Activated CD4-positive, alpha-beta T cell treated with anti-CD3 and anti-CD28 coated beads for 36 hours (primary cell): ENCODE data around the gene ACTG2. TPM values are rescaled to one million over a fixed set of nuclear protein-coding genes. Genes with fewer than 3 reads are reported as not detected.
"Not testable (repeated sequence)": the region's sequence is repeated elsewhere in the genome, so short reads cannot be mapped to it uniquely, and the experiment has no call there.

Experiments
- ATAC-seq: fragments of 200-7000 bp; cut with Tn5 transposase; one replicate; pipeline ENCODE4 v1.10.0; 2021; ENCODE audit warnings: mild to moderate bottlenecking, moderate library complexity
- CTCF ChIA-PET: fragments of 350-600 bp; sonication (Branson Sonifier 250); formaldehyde crosslinking; loops from one replicate; lab custom pipeline; 2021; ENCODE audit warnings: antibody characterized with exemption; lab: Charles Lee
- POLR2A ChIA-PET: fragments of 350-600 bp; sonication (Branson Sonifier 250); formaldehyde crosslinking; loops from one replicate; lab custom pipeline; 2021; ENCODE audit warnings: antibody characterized with exemption, inconsistent platforms; lab: Charles Lee
- DNase-seq: peaks from one replicate; pipeline ENCODE4 v3.0.0-alpha.2; 2020
- H3K27ac Mint-ChIP-seq: one replicate; pipeline ENCODE4 v1.8.0; 2021; ENCODE audit warnings: mixed read lengths
- H3K27me3 Mint-ChIP-seq: one replicate; pipeline ENCODE4 v1.8.0; 2021; ENCODE audit warnings: mixed read lengths
- H3K36me3 Mint-ChIP-seq: one replicate; pipeline ENCODE4 v1.8.0; 2021; ENCODE audit warnings: low read depth, mixed read lengths
- H3K4me1 Mint-ChIP-seq: one replicate; pipeline ENCODE4 v1.8.0; 2021; ENCODE audit warnings: mixed read lengths
- H3K4me3 Mint-ChIP-seq: one replicate; pipeline ENCODE4 v1.8.0; 2021; ENCODE audit warnings: mild to moderate bottlenecking, moderate library complexity, mixed read lengths
- H3K9me3 Mint-ChIP-seq: one replicate; pipeline ENCODE4 v1.8.0; 2021; ENCODE audit warnings: low read depth, mixed read lengths
- intact Hi-C, 2 experiments: fragments of 100-400 bp; cut with DNase I in 1 of 2; cut with micrococcal nuclease in 1 of 2; formaldehyde crosslinking; loops; one replicate each; pipeline versions ENCODE4 v1.14.2 to v1.15.1; 2022 to 2024; cut with DNase I, micrococcal nuclease
- total RNA-seq, 2 experiments: library from RNA; stranded (reverse); gene quantifications; one replicate each; pipeline ENCODE4 v1.2.3, GENCODE V29; 2021

Gene ACTG2
- total RNA-seq, 2 experiments from 2014 or later: 0.14 TPM; not detected in 1

- DNase-seq: no peak
- intact Hi-C loops: no loop called here
- H3K4me3 Mint-ChIP-seq: no peak overlapping the region
- no peak for ATAC-seq
- no peaks in the 10 kb centered on the region for H3K27me3 Mint-ChIP-seq
- no peaks in the 10 kb centered on the region for H3K9me3 Mint-ChIP-seq
- ChIA-PET POLR2A (interaction anchor here (0.7 kb wide), 1 partner anchor 65 kb away, joined by 3 read pairs; no protein-coding TSS in a partner anchor), CTCF (interaction anchor here (0.9 to 1.2 kb wide), 3 partner anchors 12 to 212 kb away, joined by 3 to 6 read pairs (median 4); no protein-coding TSS in a partner anchor)
- H3K27ac Mint-ChIP-seq: no peak overlapping the region
- peaks cover 59% of the 10 kb centered on the region for H3K36me3 Mint-ChIP-seq
- peaks cover 82% of the 10 kb centered on the region for H3K4me1 Mint-ChIP-seq
Measured at GRCh38 chr2:73937103-73937885, 44.5 kb downstream of the ACTG2 start.

GRCh38 chr2:73937899-73938298, 45.1 kb downstream of the ACTG2 start:
- DNase-seq (no peak), ATAC-seq (no peak)
- no peaks in the 10 kb centered on the region for H3K9me3 Mint-ChIP-seq
- H3K36me3 Mint-ChIP-seq: peaks cover 61% of the 10 kb centered on the region
- intact Hi-C loops: loop anchor here in 1 of 2 experiments (2.0 kb wide), 1 partner anchor 49 kb away; no protein-coding TSS in a partner anchor
- CTCF ChIA-PET: interaction anchor here (1.2 to 1.3 kb wide), 2 partner anchors 12 to 92 kb away, joined by 4 to 6 read pairs; no protein-coding TSS in a partner anchor
- POLR2A ChIA-PET: interaction anchor here (0.7 kb wide), 1 partner anchor 65 kb away, joined by 3 read pairs; no protein-coding TSS in a partner anchor
- no peaks in the 10 kb centered on the region for H3K27me3 Mint-ChIP-seq
- H3K4me1 Mint-ChIP-seq: peaks cover 82% of the 10 kb centered on the region
- no peak overlapping the region for H3K4me3 Mint-ChIP-seq
- H3K27ac Mint-ChIP-seq: no peak overlapping the region

GRCh38 chr2:73938718-73939352, 46.0 kb downstream of the ACTG2 start:
- ATAC-seq (peak; percentile 89), DNase-seq (peak; percentile 43)
- CTCF ChIA-PET: interaction anchor here (0.6 to 1.8 kb wide), 17 partner anchors 9 to 253 kb away, joined by 3 to 10 read pairs (median 3); partner anchors contain the start of genes DGUOK and MOB1A
- intact Hi-C loops: loop anchor here (1.0 to 2.0 kb wide), 4 partner anchors 24 to 80 kb away; no protein-coding TSS in a partner anchor
- no peaks in the 10 kb centered on the region for H3K9me3 Mint-ChIP-seq
- H3K27me3 Mint-ChIP-seq: no peaks in the 10 kb centered on the region
- H3K36me3 Mint-ChIP-seq: peaks cover 57% of the 10 kb centered on the region
- H3K4me1 Mint-ChIP-seq: peaks cover 79% of the 10 kb centered on the region
- POLR2A ChIA-PET: interaction anchor here (0.6 to 1.0 kb wide), 5 partner anchors 12 to 129 kb away, joined by 3 to 5 read pairs (median 3); no protein-coding TSS in a partner anchor
- no peak overlapping the region for H3K4me3 Mint-ChIP-seq
- H3K27ac Mint-ChIP-seq: peak overlapping the region; percentile 84

GRCh38 chr2:73939419-73939818, 46.6 kb downstream of the ACTG2 start:
- peaks cover 59% of the 10 kb centered on the region for H3K36me3 Mint-ChIP-seq
- peak overlapping the region; percentile 71 for H3K27ac Mint-ChIP-seq
- no peaks in the 10 kb centered on the region for H3K9me3 Mint-ChIP-seq
- peak; percentile 78 for ATAC-seq
- no peak overlapping the region for H3K4me3 Mint-ChIP-seq
- CTCF ChIA-PET: interaction anchor here (0.7 to 1.8 kb wide), 15 partner anchors 9 to 239 kb away, joined by 3 to 10 read pairs (median 3); partner anchors contain the start of genes DGUOK and MOB1A
- peaks cover 82% of the 10 kb centered on the region for H3K4me1 Mint-ChIP-seq
- no peaks in the 10 kb centered on the region for H3K27me3 Mint-ChIP-seq
- DNase-seq: peak; percentile 59
- intact Hi-C loops: loop anchor here (1.0 to 2.0 kb wide), 4 partner anchors 24 to 80 kb away; no protein-coding TSS in a partner anchor
- POLR2A ChIA-PET: interaction anchor here (0.6 to 1.0 kb wide), 3 partner anchors 24 to 93 kb away, joined by 3 to 5 read pairs (median 3); no protein-coding TSS in a partner anchor

GRCh38 chr2:73940066-73940465, 47.3 kb downstream of the ACTG2 start:
- POLR2A ChIA-PET, H3K9me3 Mint-ChIP-seq, intact Hi-C loops, H3K27me3 Mint-ChIP-seq, H3K4me3 Mint-ChIP-seq, DNase-seq, ATAC-seq: not testable (repeated sequence)
- CTCF ChIA-PET: interaction anchor here (0.7 to 1.8 kb wide), 3 partner anchors 93 to 146 kb away, joined by 3 to 5 read pairs (median 5); no protein-coding TSS in a partner anchor
- Mint-ChIP-seq H3K36me3 (peaks cover 65% of the 10 kb centered on the region), H3K27ac (peak overlapping the region; percentile 24), H3K4me1 (peaks cover 88% of the 10 kb centered on the region)

DNA sequence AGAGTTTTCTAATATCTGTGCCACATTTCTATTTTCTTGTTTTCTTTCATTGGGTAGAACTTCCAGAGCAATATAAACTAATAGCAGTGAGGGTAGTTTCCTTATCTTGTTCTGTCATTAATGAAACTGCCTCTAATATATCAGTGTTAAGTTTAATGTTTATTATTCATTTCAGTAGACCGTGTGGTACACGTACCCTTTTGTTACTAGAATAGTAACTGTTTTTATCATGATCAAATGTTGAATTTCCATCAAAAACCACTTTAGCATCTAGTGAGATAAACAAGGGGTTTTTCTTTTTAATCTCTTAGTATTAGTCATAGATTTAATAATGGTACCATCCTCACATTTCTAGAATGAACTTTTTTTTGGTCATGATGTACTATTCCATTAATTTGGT, 49.9 kb downstream of the ACTG2 start:
- H3K4me3 Mint-ChIP-seq: no peak overlapping the region
- peaks cover 57% of the 10 kb centered on the region for H3K36me3 Mint-ChIP-seq
- intact Hi-C loops: no loop called here
- no peaks in the 10 kb centered on the region for H3K27me3 Mint-ChIP-seq
- ATAC-seq (no peak), DNase-seq (no peak)
- H3K4me1 Mint-ChIP-seq: peaks cover 89% of the 10 kb centered on the region
- ChIA-PET CTCF (no interaction called here), POLR2A (interaction anchor here (0.8 kb wide), 1 partner anchor 114 kb away, joined by 3 read pairs; no protein-coding TSS in a partner anchor)
- H3K9me3 Mint-ChIP-seq: no peaks in the 10 kb centered on the region
- no peak overlapping the region for H3K27ac Mint-ChIP-seq

- peak overlapping the region; percentile 62 for H3K27ac Mint-ChIP-seq
- CTCF ChIA-PET: interaction anchor here (0.8 to 1.6 kb wide), 3 partner anchors 11 to 121 kb away, joined by 4 to 6 read pairs (median 4); no protein-coding TSS in a partner anchor
- H3K4me3 Mint-ChIP-seq: no peak overlapping the region
Measured at GRCh38 chr2:73944714-73945113, 51.9 kb downstream of the ACTG2 start.

DNA sequence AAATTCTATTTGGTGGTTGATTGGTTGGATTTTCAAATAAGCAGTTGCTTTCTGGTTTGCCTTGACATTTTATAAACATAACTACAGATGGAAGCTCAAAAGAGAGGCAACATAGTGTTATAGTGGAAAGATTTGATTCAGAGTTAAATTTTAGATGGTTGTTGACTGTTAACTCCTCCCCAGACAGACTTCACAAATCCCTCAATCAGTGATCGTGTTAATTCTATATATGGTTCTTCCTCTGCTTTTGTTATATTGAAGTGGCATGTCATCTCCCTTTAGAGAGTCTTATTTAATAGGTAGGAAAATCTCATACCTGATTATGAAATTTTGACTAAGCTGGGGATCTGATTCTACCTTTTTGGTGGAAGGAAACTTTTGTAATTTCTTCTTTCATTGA, 53.4 kb downstream of the ACTG2 start:
- Mint-ChIP-seq H3K4me1 (peaks cover 88% of the 10 kb centered on the region), H3K27ac (peak overlapping the region; percentile 5), H3K36me3 (peaks cover 51% of the 10 kb centered on the region), H3K27me3 (no peaks in the 10 kb centered on the region), H3K4me3 (no peak overlapping the region), H3K9me3 (no peaks in the 10 kb centered on the region)
- ChIA-PET POLR2A (no interaction called here), CTCF (no interaction called here)
- ATAC-seq (no peak), DNase-seq (no peak)
- intact Hi-C loops: no loop called here

More at GRCh38 chr2:73944714-73945113, 51.9 kb downstream of the ACTG2 start:
- intact Hi-C loops: loop anchor here in 1 of 2 experiments (2.0 kb wide), 1 partner anchor 18 kb away; the partner anchor contains the start of gene DGUOK
- DNase-seq: peak; percentile 58
- H3K27me3 Mint-ChIP-seq: no peaks in the 10 kb centered on the region
- POLR2A ChIA-PET: interaction anchor here (0.5 kb wide), 1 partner anchor 76 kb away, joined by 3 read pairs; no protein-coding TSS in a partner anchor
- H3K9me3 Mint-ChIP-seq: no peaks in the 10 kb centered on the region
- ATAC-seq: peak; percentile 86
- H3K4me1 Mint-ChIP-seq: peaks cover 88% of the 10 kb centered on the region
- H3K36me3 Mint-ChIP-seq: peaks cover 55% of the 10 kb centered on the region

GRCh38 chr2:73946666-73947065, 53.9 kb downstream of the ACTG2 start:
- POLR2A ChIA-PET: no interaction called here
- Mint-ChIP-seq H3K9me3 (no peaks in the 10 kb centered on the region), H3K27me3 (no peaks in the 10 kb centered on the region), H3K27ac (no peak overlapping the region), H3K4me3 (no peak overlapping the region), H3K4me1 (peaks cover 88% of the 10 kb centered on the region), H3K36me3 (peaks cover 53% of the 10 kb centered on the region)
- no peak for DNase-seq
- ATAC-seq: no peak
- intact Hi-C loops: no loop called here
- CTCF ChIA-PET: interaction anchor here (1.0 kb wide), 1 partner anchor 13 kb away, joined by 3 read pairs; no protein-coding TSS in a partner anchor

DNA sequence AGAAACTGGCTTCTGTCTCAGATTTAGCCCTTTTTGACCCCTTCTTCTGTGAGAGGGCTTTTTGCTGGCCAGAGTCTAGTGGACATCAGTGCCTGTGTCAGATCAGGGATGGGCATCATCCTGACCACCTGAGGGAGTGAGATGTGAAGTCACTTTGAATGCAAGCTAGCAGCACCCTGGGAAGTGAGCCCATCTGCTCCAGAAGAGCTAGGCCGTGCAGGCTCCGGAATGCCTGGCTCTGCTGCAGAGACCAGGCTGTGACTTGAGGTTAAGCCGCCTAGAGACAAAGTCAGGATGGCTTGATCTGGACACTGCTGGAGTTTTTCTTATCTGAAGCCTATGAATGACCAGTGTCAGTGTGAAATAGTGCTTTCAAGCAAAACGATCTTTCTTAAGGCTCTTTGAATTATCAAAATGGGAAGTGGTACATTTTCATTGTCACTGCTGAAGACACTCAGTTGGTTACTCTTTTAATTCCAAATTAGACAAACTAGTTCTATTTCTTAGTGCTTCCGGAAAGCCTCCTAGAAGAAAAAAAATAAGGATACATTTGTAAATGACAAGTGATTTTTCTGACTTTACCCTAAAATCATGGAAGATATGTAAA, 54.7 kb downstream of the ACTG2 start:
- POLR2A ChIA-PET: no interaction called here
- no peak overlapping the region for H3K27ac Mint-ChIP-seq
- ATAC-seq: no peak

More for the DNA sequence above, 54.7 kb downstream of the ACTG2 start:
- Mint-ChIP-seq H3K4me1 (peaks cover 92% of the 10 kb centered on the region), H3K27me3 (no peaks in the 10 kb centered on the region), H3K4me3 (no peak overlapping the region), H3K36me3 (peaks cover 59% of the 10 kb centered on the region), H3K9me3 (no peaks in the 10 kb centered on the region)
- CTCF ChIA-PET: interaction anchor here (1.0 kb wide), 1 partner anchor 14 kb away, joined by 3 read pairs; no protein-coding TSS in a partner anchor
- DNase-seq: no peak
- intact Hi-C loops: no loop called here
